SK-N-SH treated with all-trans-retinoic acid at 6 μM for 48 hours (cell line): Measurements from ENCODE around the gene SLC5A6.

Experiments
- ATAC-seq: fragments of 200-7000 bp; cut with Tn5 transposase; 3 replicates; pipeline ENCODE4 v1.9.1; 2020; ENCODE audit warnings: mild to moderate bottlenecking, moderate library complexity
- ARNTL ChIP-seq: fragments of 450-650 bp; formaldehyde crosslinking; IDR thresholded peaks from 2 replicates; pipeline ENCODE4 v1.5.0; 2020; ENCODE audit warnings: low read depth, mild to moderate bottlenecking, moderate library complexity, borderline replicate concordance
- BACH2 ChIP-seq: fragments of 250-450 bp; sonication (Bioruptor Pico); IDR thresholded peaks from 2 replicates; pipeline ENCODE4 v1.9.0; 2021; ENCODE audit warnings: mild to moderate bottlenecking, borderline replicate concordance
- CSDC2 ChIP-seq: fragments of 250-450 bp; sonication (Bioruptor Pico); IDR thresholded peaks from 2 replicates; pipeline ENCODE4 v1.5.0; 2020; ENCODE audit warnings: mild to moderate bottlenecking, moderate library complexity
- ESRRG ChIP-seq: fragments of 250-450 bp; sonication (Bioruptor Pico); IDR thresholded peaks from 2 replicates; pipeline ENCODE4 v1.6.1; 2021; ENCODE audit warnings: mild to moderate bottlenecking
- GLIS3 ChIP-seq: fragments of 250-450 bp; sonication (Bioruptor Pico); IDR thresholded peaks from 2 replicates; pipeline ENCODE4 v1.5.0; 2020; ENCODE audit warnings: mild to moderate bottlenecking, moderate library complexity
- ISL1 ChIP-seq: fragments of 250-450 bp; sonication (Bioruptor Pico); IDR thresholded peaks from 2 replicates; pipeline ENCODE4 v2.1.2; 2022; ENCODE audit warnings: mild to moderate bottlenecking, moderate library complexity
- OSR1 ChIP-seq: fragments of 250-450 bp; sonication (Bioruptor Pico); IDR thresholded peaks from 2 replicates; pipeline ENCODE4 v1.8.0; 2022; ENCODE audit warnings: moderate library complexity, mild to moderate bottlenecking, inconsistent platforms
- PATZ1 ChIP-seq: fragments of 250-450 bp; sonication (Bioruptor Pico); IDR thresholded peaks from 2 replicates; pipeline ENCODE4 v1.8.0; 2020; ENCODE audit warnings: mild to moderate bottlenecking, moderate library complexity, borderline replicate concordance
- PPARA ChIP-seq: fragments of 250-450 bp; sonication (Bioruptor Pico); IDR thresholded peaks from 2 replicates; pipeline ENCODE4 v1.5.0; 2020; ENCODE audit warnings: mild to moderate bottlenecking, borderline replicate concordance
- RARB ChIP-seq: fragments of 250-450 bp; sonication (Bioruptor Pico); IDR thresholded peaks from 2 replicates; pipeline ENCODE4 v1.8.0; 2021; ENCODE audit warnings: mild to moderate bottlenecking, moderate library complexity
- TCF4 ChIP-seq: fragments of 250-450 bp; sonication (Bioruptor Pico); IDR thresholded peaks from 2 replicates; pipeline ENCODE4 v1.8.0; 2021; ENCODE audit warnings: mild to moderate bottlenecking, moderate library complexity, borderline replicate concordance
- ZC3H10 ChIP-seq: fragments of 250-450 bp; sonication (Bioruptor Pico); IDR thresholded peaks from 2 replicates; pipeline ENCODE4 v1.5.1; 2021; ENCODE audit warnings: mild to moderate bottlenecking, moderate library complexity
- ZFP3 ChIP-seq: fragments of 250-450 bp; sonication (Bioruptor Pico); IDR thresholded peaks from 2 replicates; pipeline ENCODE4 v1.5.0; 2020; ENCODE audit warnings: mild to moderate bottlenecking, moderate library complexity
- ZFP30 ChIP-seq: fragments of 450-650 bp; formaldehyde crosslinking; IDR thresholded peaks from 2 replicates; pipeline ENCODE4 v1.5.0; 2022; ENCODE audit warnings: mild to moderate bottlenecking, moderate library complexity
- ZNF565 ChIP-seq: fragments of 450-650 bp; formaldehyde crosslinking; conservative IDR thresholded peaks from 2 replicates; pipeline ENCODE4 v1.5.0; 2020; ENCODE audit warnings: low read depth, mild to moderate bottlenecking, moderate library complexity
- ZNF70 ChIP-seq: fragments of 450-650 bp; formaldehyde crosslinking; IDR thresholded peaks from 2 replicates; pipeline ENCODE4 v1.5.0; 2020; ENCODE audit warnings: mild to moderate bottlenecking, moderate library complexity
- TF ChIP-seq, protein P1 (sequence below): fragments of 250-450 bp; sonication (Bioruptor Pico); IDR thresholded peaks from 2 replicates; pipeline ENCODE4 v1.5.1; 2020; ENCODE audit warnings: low read depth, mild to moderate bottlenecking, moderate library complexity
- TF ChIP-seq, protein P2 (sequence below): fragments of 250-450 bp; sonication (Bioruptor Pico); IDR thresholded peaks from 2 replicates; pipeline ENCODE4 v1.5.1; 2021; ENCODE audit warnings: mild to moderate bottlenecking, moderate library complexity

SLC5A6 gene

GRCh38 chr2:27241761-27242613 is 29.9 kb upstream of the SLC5A6 start:
- ATAC-seq = no peak

GRCh38 chr2:27240406-27240805 is 28.3 kb upstream of the SLC5A6 start:
- no peak for ATAC-seq
- TF ChIP-seq ISL1 (CRISPR knock-in tag) = no peak
- no peak for TF ChIP-seq TCF4
- no peak for TF ChIP-seq OSR1 (CRISPR knock-in tag)
- TF ChIP-seq ZFP3 (CRISPR knock-in tag) = no peak
- TF ChIP-seq, all 23 proteins: peak for 0

More at GRCh38 chr2:27241761-27242613, 29.9 kb upstream of the SLC5A6 start:
- TF ChIP-seq ZFP30 (no peak), TCF4 (no peak), ZNF70 (CRISPR knock-in tag) (no peak), ARNTL (no peak), GLIS3 (no peak), PPARA (CRISPR knock-in tag) (no peak), ESRRG (CRISPR knock-in tag) (no peak), ZC3H10 (CRISPR knock-in tag) (no peak), PATZ1 (CRISPR knock-in tag) (no peak), ZNF565 (CRISPR knock-in tag) (no peak), ZFP3 (CRISPR knock-in tag) (no peak), OSR1 (CRISPR knock-in tag) (no peak), BACH2 (no peak), ISL1 (CRISPR knock-in tag) (no peak)

DNA sequence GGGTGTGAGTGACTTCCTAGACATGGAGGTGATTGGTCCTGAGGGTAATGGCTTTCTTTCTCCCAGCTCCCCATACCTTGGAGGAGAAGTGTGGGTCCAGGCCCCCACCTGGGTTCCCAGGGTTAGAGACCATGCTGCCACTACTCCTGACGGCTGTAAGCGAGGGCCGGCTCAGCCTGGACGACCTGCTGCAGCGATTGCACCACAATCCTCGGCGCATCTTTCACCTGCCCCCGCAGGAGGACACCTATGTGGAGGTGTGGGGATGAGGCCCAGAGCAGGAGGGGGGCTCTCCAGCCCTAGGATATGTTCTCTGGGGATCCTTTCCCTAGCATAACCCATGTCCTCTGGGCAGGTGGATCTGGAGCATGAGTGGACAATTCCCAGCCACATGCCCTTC is 26.9 kb upstream of the SLC5A6 start:
- TF ChIP-seq ESRRG (CRISPR knock-in tag) (no peak), GLIS3 (no peak), PATZ1 (CRISPR knock-in tag) (no peak), ZNF565 (CRISPR knock-in tag) (no peak)
- TF ChIP-seq, protein P1, sequence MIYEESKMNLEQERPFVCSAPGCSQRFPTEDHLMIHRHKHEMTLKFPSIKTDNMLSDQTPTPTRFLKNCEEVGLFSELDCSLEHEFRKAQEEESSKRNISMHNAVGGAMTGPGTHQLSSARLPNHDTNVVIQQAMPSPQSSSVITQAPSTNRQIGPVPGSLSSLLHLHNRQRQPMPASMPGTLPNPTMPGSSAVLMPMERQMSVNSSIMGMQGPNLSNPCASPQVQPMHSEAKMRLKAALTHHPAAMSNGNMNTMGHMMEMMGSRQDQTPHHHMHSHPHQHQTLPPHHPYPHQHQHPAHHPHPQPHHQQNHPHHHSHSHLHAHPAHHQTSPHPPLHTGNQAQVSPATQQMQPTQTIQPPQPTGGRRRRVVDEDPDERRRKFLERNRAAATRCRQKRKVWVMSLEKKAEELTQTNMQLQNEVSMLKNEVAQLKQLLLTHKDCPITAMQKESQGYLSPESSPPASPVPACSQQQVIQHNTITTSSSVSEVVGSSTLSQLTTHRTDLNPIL (CRISPR knock-in tag) = no peak
- TF ChIP-seq, protein P2, sequence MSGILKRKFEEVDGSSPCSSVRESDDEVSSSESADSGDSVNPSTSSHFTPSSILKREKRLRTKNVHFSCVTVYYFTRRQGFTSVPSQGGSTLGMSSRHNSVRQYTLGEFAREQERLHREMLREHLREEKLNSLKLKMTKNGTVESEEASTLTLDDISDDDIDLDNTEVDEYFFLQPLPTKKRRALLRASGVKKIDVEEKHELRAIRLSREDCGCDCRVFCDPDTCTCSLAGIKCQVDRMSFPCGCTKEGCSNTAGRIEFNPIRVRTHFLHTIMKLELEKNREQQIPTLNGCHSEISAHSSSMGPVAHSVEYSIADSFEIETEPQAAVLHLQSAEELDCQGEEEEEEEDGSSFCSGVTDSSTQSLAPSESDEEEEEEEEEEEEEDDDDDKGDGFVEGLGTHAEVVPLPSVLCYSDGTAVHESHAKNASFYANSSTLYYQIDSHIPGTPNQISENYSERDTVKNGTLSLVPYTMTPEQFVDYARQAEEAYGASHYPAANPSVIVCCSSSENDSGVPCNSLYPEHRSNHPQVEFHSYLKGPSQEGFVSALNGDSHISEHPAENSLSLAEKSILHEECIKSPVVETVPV = no peak
- ATAC-seq = no peak

- no peak for ATAC-seq
- TF ChIP-seq RARB (CRISPR knock-in tag) = no peak
- TF ChIP-seq CSDC2 (CRISPR knock-in tag) = no peak
- TF ChIP-seq ZC3H10 (CRISPR knock-in tag) = no peak
- no peak for TF ChIP-seq ZFP30
- TF ChIP-seq, protein P2 = no peak
- no peak for TF ChIP-seq PPARA (CRISPR knock-in tag)
- no peak for TF ChIP-seq BACH2
These were observed 25.4 kb upstream of the SLC5A6 start for GRCh38 chr2:27237341-27237945.
